ENCODE measurements around the gene LY9. TPM values are rescaled to one million over a fixed set of nuclear protein-coding genes. Genes with fewer than 3 reads are reported as not detected.

Gene LY9
- total and polyA plus RNA-seq, 9 of the 15 experiments (the other 6 are each of a cell fraction or from before 2014, with no cell fraction given), result not detected

- TF ChIP-seq ETV6 (IDR thresholded peaks at IDR 0.05; ENCODE audit: borderline replicate concordance in 1 of 2, low read depth in 2 of 2, low read length in 1 of 2) (no peak), ETV6 (CRISPR knock-in tag; IDR thresholded peaks at IDR 0.05; ENCODE audit: borderline replicate concordance) (no peak), CTCFL (IDR thresholded peaks at IDR 0.05; ENCODE audit: borderline replicate concordance, insufficient read depth, low read depth, low read length, poor library complexity, severe bottlenecking) (peak; percentile 88)
Observed at GRCh38 chr1:160837558-160838205, 41.7 kb downstream of the LY9 start (continued).

GRCh38 chr1:160838888-160839287, 42.9 kb downstream of the LY9 start:
- no peak overlapping the region for H3K27ac ChIP-seq (ENCODE audit: extremely low read depth, low read depth, low read length)
- no peak overlapping the region for H3K4me2 ChIP-seq (ENCODE audit: insufficient read depth, low read length)
- H3K4me3 ChIP-seq, result no peak overlapping the region
- DNase-seq (ENCODE audit: extremely low read depth in 1 of 4, low spot score in 3 of 4) (no peak), FAIRE-seq (no peak), ATAC-seq (no peak)
- H3K9me3 ChIP-seq (replicated peaks; ENCODE audit: control insufficient read depth, insufficient read depth, low read depth, low read length), result no peaks in the 10 kb centered on the region
- no TSS peak for BruUV-seq (replicated peaks)
- in situ Hi-C loops (cut with MboI), result loop anchor here (5.0 to 25.0 kb wide), 2 partner anchors 113 to 248 kb away; partner anchors contain the start of genes ITLN2, KLHDC9 and NECTIN4
- no peaks in the 10 kb centered on the region for H3K36me3 ChIP-seq (ENCODE audit: control insufficient read depth, insufficient read depth, low read length)
- 2% methylated on average over 6 of the region's 7 CpGs for WGBS (ENCODE audit: insufficient coverage, low coverage, missing lambda C conversion rate)
- ChIA-PET CTCF (ENCODE audit: low intra/inter-chr PET ratio) (no interaction called here), POLR2A (no interaction called here)
- H3K9ac ChIP-seq (ENCODE audit: insufficient read depth in 1 of 2, low read depth in 2 of 2, low read length in 2 of 2), result no peak overlapping the region
- no peaks in the 10 kb centered on the region for H3K79me2 ChIP-seq (ENCODE audit: control insufficient read depth, insufficient read depth, low read length)
- no peaks in the 10 kb centered on the region for H4K20me1 ChIP-seq (replicated peaks; ENCODE audit: control insufficient read depth, insufficient read depth, low read length)
- intact Hi-C loops (cut with micrococcal nuclease), result loop anchor here (5.0 to 10.0 kb wide), 2 partner anchors 258 to 336 kb away; partner anchors contain the start of genes B4GALT3 and KLHDC9
- 0 out of 5 replicates have a peak, but pooled peaks cover 0 to 3% of the 10 kb centered on the region in 2 experiments for H3K4me1 ChIP-seq (replicated peaks in 1 of 2; ENCODE audit: control insufficient read depth in 2 of 2, insufficient read depth in 2 of 2, low read length in 2 of 2)
- H3K9me1 ChIP-seq (ENCODE audit: control insufficient read depth, insufficient read depth, low read length), result no peaks in the 10 kb centered on the region
- peaks cover 2 to 21% of the 10 kb centered on the region in 2 experiments; a peak in 3 of 5 replicates for H3K27me3 ChIP-seq (ENCODE audit: control insufficient read depth in 2 of 2, insufficient read depth in 2 of 2, low read length in 2 of 2)
- no peak overlapping the region for H2AFZ ChIP-seq (ENCODE audit: low read depth, low read length)
- TF ChIP-seq FUS (optimal IDR thresholded peaks at IDR 0.05; ENCODE audit: low read depth, low read length) (no peak), HLTF (IDR thresholded peaks at IDR 0.05) (no peak), TCF3 (CRISPR knock-in tag; IDR thresholded peaks at IDR 0.05) (no peak), NR2C1 (IDR thresholded peaks at IDR 0.05) (no peak), NR2C1 (tag; IDR thresholded peaks at IDR 0.05) (no peak), FOXK2 (conservative IDR thresholded peaks at IDR 0.05 in 1 of 2, IDR thresholded peaks at IDR 0.05 in 1 of 2; ENCODE audit: low read depth in 2 of 2) (no peak), ZEB2 (IDR thresholded peaks at IDR 0.05) (no peak), RNF219 (CRISPR knock-in tag; IDR thresholded peaks at IDR 0.05) (no peak), ZNF431 (CRISPR knock-in tag; IDR thresholded peaks at IDR 0.05) (no peak), E2F4 (CRISPR knock-in tag; IDR thresholded peaks at IDR 0.05; ENCODE audit: low read depth) (no peak), POLR2AphosphoS5 (IDR thresholded peaks at IDR 0.05; ENCODE audit: control insufficient read depth, insufficient read depth, low read depth, low read length) (no peak), ZNF121 (CRISPR knock-in tag; conservative IDR thresholded peaks at IDR 0.05) (no peak), STAT5B (CRISPR knock-in tag; IDR thresholded peaks at IDR 0.05) (no peak), KDM1A (IDR thresholded peaks at IDR 0.05) (no peak)

Data from K562 (cell line).